ENCODE data around the gene DSN1. TPM values are rescaled to one million over a fixed set of nuclear protein-coding genes. Genes with fewer than 3 reads are reported as not detected.

Gene DSN1
- polyA plus RNA-seq, 1 donor (not counting 4 experiments of a cell fraction or from before 2014, with no cell fraction given) = 12.7 TPM

DNA sequence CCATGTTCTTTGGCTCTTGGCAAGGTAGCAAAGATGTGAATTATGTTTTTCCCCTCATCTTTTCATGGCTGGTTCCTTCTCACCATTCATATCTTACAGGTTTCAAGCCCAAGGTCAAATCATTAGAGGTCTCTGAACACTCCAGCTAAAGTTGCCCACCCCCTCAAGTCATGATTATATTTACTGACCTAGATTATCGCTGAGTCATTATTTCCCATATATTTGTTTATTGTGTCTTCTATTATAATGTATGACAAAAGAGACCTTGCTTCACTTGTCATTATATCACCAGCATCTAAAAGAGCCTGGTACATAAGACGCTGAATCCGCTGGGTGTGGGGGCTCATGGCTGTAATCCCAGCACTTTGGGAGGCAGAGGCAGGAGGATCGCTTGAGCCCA lies 12.4 kb downstream of the DSN1 start:
- Histone ChIP-seq H3K9me1 (ENCODE audit: control insufficient read depth, extremely low read depth, insufficient read depth, low read length) (peaks cover 2% of the 10 kb centered on the region), H3K36me3 (ENCODE audit: control insufficient read depth in 2 of 2, extremely low read depth in 1 of 2, insufficient read depth in 2 of 2, low read length in 2 of 2) (peaks cover 0 to 12% of the 10 kb centered on the region in 2 experiments), H3K4me1 (ENCODE audit: control insufficient read depth, extremely low read depth, insufficient read depth, low read length) (no peaks in the 10 kb centered on the region), H3K9me3 (ENCODE audit: control insufficient read depth, low read depth, low read length) (no peaks in the 10 kb centered on the region), H2AFZ (ENCODE audit: control insufficient read depth, low read length) (no peak overlapping the region), H3K79me2 (ENCODE audit: control insufficient read depth, insufficient read depth, low read length) (no peaks in the 10 kb centered on the region), H3K27me3 (ENCODE audit: control insufficient read depth, extremely low read depth, insufficient read depth, low read length) (no peaks in the 10 kb centered on the region), H4K20me1 (ENCODE audit: control insufficient read depth, extremely low read depth, insufficient read depth, low read length) (no peaks in the 10 kb centered on the region), H3K4me3 (ENCODE audit: control insufficient read depth in 2 of 3, extremely low read depth in 1 of 3, insufficient read depth in 2 of 3, low read depth in 1 of 3, low read length in 3 of 3) (no peak overlapping the region), H3K9ac (ENCODE audit: control insufficient read depth, extremely low read depth, insufficient read depth, low read length) (no peak overlapping the region), H3K4me2 (ENCODE audit: control insufficient read depth, extremely low read depth, insufficient read depth, low read depth, low read length) (no peak overlapping the region), H3K27ac (ENCODE audit: control insufficient read depth, insufficient read depth, low read length) (no peak overlapping the region)
- TF ChIP-seq EZH2 (IDR thresholded peaks at IDR 0.05; ENCODE audit: low read length) = no peak
- TF ChIP-seq, protein P1, sequence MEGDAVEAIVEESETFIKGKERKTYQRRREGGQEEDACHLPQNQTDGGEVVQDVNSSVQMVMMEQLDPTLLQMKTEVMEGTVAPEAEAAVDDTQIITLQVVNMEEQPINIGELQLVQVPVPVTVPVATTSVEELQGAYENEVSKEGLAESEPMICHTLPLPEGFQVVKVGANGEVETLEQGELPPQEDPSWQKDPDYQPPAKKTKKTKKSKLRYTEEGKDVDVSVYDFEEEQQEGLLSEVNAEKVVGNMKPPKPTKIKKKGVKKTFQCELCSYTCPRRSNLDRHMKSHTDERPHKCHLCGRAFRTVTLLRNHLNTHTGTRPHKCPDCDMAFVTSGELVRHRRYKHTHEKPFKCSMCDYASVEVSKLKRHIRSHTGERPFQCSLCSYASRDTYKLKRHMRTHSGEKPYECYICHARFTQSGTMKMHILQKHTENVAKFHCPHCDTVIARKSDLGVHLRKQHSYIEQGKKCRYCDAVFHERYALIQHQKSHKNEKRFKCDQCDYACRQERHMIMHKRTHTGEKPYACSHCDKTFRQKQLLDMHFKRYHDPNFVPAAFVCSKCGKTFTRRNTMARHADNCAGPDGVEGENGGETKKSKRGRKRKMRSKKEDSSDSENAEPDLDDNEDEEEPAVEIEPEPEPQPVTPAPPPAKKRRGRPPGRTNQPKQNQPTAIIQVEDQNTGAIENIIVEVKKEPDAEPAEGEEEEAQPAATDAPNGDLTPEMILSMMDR (optimal IDR thresholded peaks at IDR 0.05 in 1 of 3, IDR thresholded peaks at IDR 0.05 in 1 of 3, conservative IDR thresholded peaks at IDR 0.05 in 1 of 3; ENCODE audit: extremely low read depth in 1 of 3, insufficient read depth in 2 of 3, low read length in 3 of 3) = no peak
- dilution Hi-C loops (cut with MboI; ENCODE audit: extremely low pct_ligation_motif_present, low sequenced_read_pairs) = no loop called here
- DNase-seq (ENCODE audit: low read depth, low spot score) = no peak
- no peak for FAIRE-seq

DNA sequence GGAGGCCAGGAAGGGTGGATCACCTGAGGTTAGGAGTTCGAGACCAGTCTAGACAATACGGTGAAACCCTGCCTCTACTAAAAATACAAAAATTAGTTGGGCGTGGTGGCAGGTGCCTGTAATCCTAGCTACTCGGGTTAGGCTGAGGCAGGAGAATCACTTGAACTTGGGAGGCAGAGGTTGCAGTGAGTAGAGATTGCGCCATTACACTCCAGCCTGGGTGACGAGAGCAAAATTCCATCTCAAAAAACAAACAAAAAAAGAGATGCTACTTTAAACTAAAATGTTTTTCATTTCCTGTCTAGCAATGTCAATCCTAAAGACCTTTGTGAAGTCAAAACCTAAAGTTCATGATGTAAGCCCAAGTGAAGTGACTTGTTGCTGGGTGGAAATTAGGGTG lies 12.9 kb downstream of the DSN1 start:
- Histone ChIP-seq H3K9me1 (ENCODE audit: control insufficient read depth, extremely low read depth, insufficient read depth, low read length) (peaks cover 2% of the 10 kb centered on the region), H2AFZ (ENCODE audit: control insufficient read depth, low read length) (no peak overlapping the region), H3K4me3 (ENCODE audit: control insufficient read depth in 2 of 3, extremely low read depth in 1 of 3, insufficient read depth in 2 of 3, low read depth in 1 of 3, low read length in 3 of 3) (no peak overlapping the region), H3K79me2 (ENCODE audit: control insufficient read depth, insufficient read depth, low read length) (no peaks in the 10 kb centered on the region), H3K27me3 (ENCODE audit: control insufficient read depth, extremely low read depth, insufficient read depth, low read length) (no peaks in the 10 kb centered on the region), H3K4me2 (ENCODE audit: control insufficient read depth, extremely low read depth, insufficient read depth, low read depth, low read length) (no peak overlapping the region), H3K9ac (ENCODE audit: control insufficient read depth, extremely low read depth, insufficient read depth, low read length) (no peak overlapping the region), H3K4me1 (ENCODE audit: control insufficient read depth, extremely low read depth, insufficient read depth, low read length) (no peaks in the 10 kb centered on the region), H4K20me1 (ENCODE audit: control insufficient read depth, extremely low read depth, insufficient read depth, low read length) (no peaks in the 10 kb centered on the region), H3K27ac (ENCODE audit: control insufficient read depth, insufficient read depth, low read length) (no peak overlapping the region), H3K36me3 (ENCODE audit: control insufficient read depth in 2 of 2, extremely low read depth in 1 of 2, insufficient read depth in 2 of 2, low read length in 2 of 2) (peaks cover 0 to 13% of the 10 kb centered on the region in 2 experiments), H3K9me3 (ENCODE audit: control insufficient read depth, low read depth, low read length) (no peaks in the 10 kb centered on the region)
- FAIRE-seq (no peak), DNase-seq (ENCODE audit: low read depth, low spot score) (no peak)
- dilution Hi-C loops (cut with MboI; ENCODE audit: extremely low pct_ligation_motif_present, low sequenced_read_pairs) = no loop called here
- no peak for TF ChIP-seq EZH2 (IDR thresholded peaks at IDR 0.05; ENCODE audit: low read length)
- TF ChIP-seq, protein P1 (optimal IDR thresholded peaks at IDR 0.05 in 1 of 3, IDR thresholded peaks at IDR 0.05 in 1 of 3, conservative IDR thresholded peaks at IDR 0.05 in 1 of 3; ENCODE audit: extremely low read depth in 1 of 3, insufficient read depth in 2 of 3, low read length in 3 of 3) = no peak
